ENCODE results near the gene CFAP57. TPM values are rescaled to one million over a fixed set of nuclear protein-coding genes. Genes with fewer than 3 reads are reported as not detected.
A peak's percentile ranks its signal among the peaks of the same experiment; 100 is the strongest.

The CFAP57 gene
- total RNA-seq, 4 donors from 2014 or later, result 2.1 to 5.6 (median 4.1) TPM

- 21 to 23% methylated on average over 12 to 17 of the region's 17 CpGs for WGBS, 2 donors
- no peak overlapping the region for H3K27ac ChIP-seq
- DNase-seq, result peak in 1 of 2 donors; percentile 1
- no peaks in the 10 kb centered on the region for H3K9me3 ChIP-seq
- TF ChIP-seq POLR2A (IDR thresholded peaks at IDR 0.05) (no peak), CTCF (IDR thresholded peaks at IDR 0.05) (no peak)
- H3K36me3 ChIP-seq, result peaks cover 26 to 33% of the 10 kb centered on the region in 2 donors
- H3K4me1 ChIP-seq, result peaks cover 9 to 12% of the 10 kb centered on the region in 2 donors
- H3K27me3 ChIP-seq, result no peaks in the 10 kb centered on the region
- intact Hi-C loops (cut with DNase I), result no loop called here
- H3K4me3 ChIP-seq (replicated peaks in 1 of 3), result peak overlapping the region; percentile 64 to 97 (median 72)
These were observed 736 bp upstream of the CFAP57 start for GRCh38 chr1:43171312-43171875.

GRCh38 chr1:43172527-43172972, 420 bp downstream of the CFAP57 start:
- peaks cover 9 to 12% of the 10 kb centered on the region in 2 donors for H3K4me1 ChIP-seq
- H3K9me3 ChIP-seq, result no peaks in the 10 kb centered on the region
- no peak for TF ChIP-seq POLR2A (IDR thresholded peaks at IDR 0.05)
- no peak for TF ChIP-seq CTCF (IDR thresholded peaks at IDR 0.05)
- intact Hi-C loops (cut with DNase I), result no loop called here
- H3K27ac ChIP-seq, result peak overlapping the region in 1 of 3 donors; percentile 43
- peaks cover 16 to 22% of the 10 kb centered on the region in 2 donors for H3K36me3 ChIP-seq
- WGBS, 2 donors, result 1% methylated on average over 18 to 20 of the region's 20 CpGs
- peak; percentile 62 to 78 for DNase-seq
- H3K4me3 ChIP-seq (replicated peaks in 1 of 3), result peak overlapping the region; percentile 64 to 97 (median 72)
- H3K27me3 ChIP-seq, result no peaks in the 10 kb centered on the region

GRCh38 chr1:43174873-43175272, 2.7 kb downstream of the CFAP57 start:
- Histone ChIP-seq H3K36me3 (peaks cover 0 to under 1% of the 10 kb centered on the region in 2 donors), H3K27me3 (no peaks in the 10 kb centered on the region), H3K9me3 (no peaks in the 10 kb centered on the region), H3K4me1 (peaks cover 9 to 12% of the 10 kb centered on the region in 2 donors), H3K27ac (no peak overlapping the region), H3K4me3 (replicated peaks in 1 of 3) (no peak overlapping the region)
- WGBS, 2 donors, result 90% methylated on average over 2 of the region's 2 CpGs
- TF ChIP-seq POLR2A (IDR thresholded peaks at IDR 0.05) (no peak), CTCF (IDR thresholded peaks at IDR 0.05) (no peak)
- intact Hi-C loops (cut with DNase I), result no loop called here
- DNase-seq, result no peak

- no peaks in the 10 kb centered on the region for H3K27me3 ChIP-seq
- intact Hi-C loops (cut with DNase I), result no loop called here
- no peaks in the 10 kb centered on the region for H3K9me3 ChIP-seq
- no peak for TF ChIP-seq CTCF (IDR thresholded peaks at IDR 0.05)
- no peak for TF ChIP-seq POLR2A (IDR thresholded peaks at IDR 0.05)
- H3K36me3 ChIP-seq, result no peaks in the 10 kb centered on the region
- 49 to 74% methylated on average over 4 of the region's 4 CpGs for WGBS, 2 donors
- H3K4me3 ChIP-seq (replicated peaks in 1 of 3), result no peak overlapping the region
- no peak overlapping the region for H3K27ac ChIP-seq
- peaks cover 0 to 3% of the 10 kb centered on the region in 2 donors for H3K4me1 ChIP-seq
- no peak for DNase-seq
These were observed 5.6 kb downstream of the CFAP57 start for GRCh38 chr1:43177691-43178090.

GRCh38 chr1:43184388-43184787, 12.3 kb downstream of the CFAP57 start:
- WGBS, 2 donors, result 94 to 97% methylated on average over 3 of the region's 3 CpGs
- no peaks in the 10 kb centered on the region for H3K36me3 ChIP-seq
- no peaks in the 10 kb centered on the region for H3K4me1 ChIP-seq

More at GRCh38 chr1:43184388-43184787, 12.3 kb downstream of the CFAP57 start:
- Histone ChIP-seq H3K27me3 (no peaks in the 10 kb centered on the region), H3K27ac (no peak overlapping the region), H3K4me3 (replicated peaks in 1 of 3) (no peak overlapping the region), H3K9me3 (no peaks in the 10 kb centered on the region)
- intact Hi-C loops (cut with DNase I), result no loop called here
- no peak for DNase-seq
- TF ChIP-seq CTCF (IDR thresholded peaks at IDR 0.05), result no peak
